ENCODE results near the gene ENG.

GRCh38 chr9:127898433-127899127 is 44.1 kb upstream of the ENG start:
- TF ChIP-seq POLR2A (IDR thresholded peaks at IDR 0.05; ENCODE audit: low read depth, low read length): no peak
- no peak for TF ChIP-seq POLR2AphosphoS5 (IDR thresholded peaks at IDR 0.05; ENCODE audit: low read depth, low read length)
